WTC11 (cell line): ENCODE results near the gene OTULIN. TPM values are rescaled to one million over a fixed set of nuclear protein-coding genes. Genes with fewer than 3 reads are reported as not detected.

Experiments used
- ATAC-seq: fragments of 200-7000 bp; cut with Tn5 transposase; 2 replicates; pipeline ENCODE4 v1.10.0; 2021; ENCODE audit warnings: mild to moderate bottlenecking, moderate library complexity
- CTCF ChIA-PET: fragments of 300-600 bp; sonication (Branson Sonifier 250); formaldehyde crosslinking; loops from one replicate; lab custom pipeline; 2021; ENCODE audit warnings: antibody characterized with exemption; lab: Charles Lee
- POLR2A ChIA-PET: fragments of 350-600 bp; sonication (Branson Sonifier 250); formaldehyde crosslinking; loops from one replicate; lab custom pipeline; 2021; ENCODE audit warnings: antibody characterized with exemption; lab: Charles Lee
- DNase-seq: peaks from one replicate; pipeline ENCODE4 v3.0.0; 2021; ENCODE audit warnings: low spot score
- H3K27ac Mint-ChIP-seq: 2 replicates; pipeline ENCODE4 v1.8.0; 2021; ENCODE audit warnings: mixed read lengths
- H3K27me3 Mint-ChIP-seq: 2 replicates; pipeline ENCODE4 v1.8.0; 2021; ENCODE audit warnings: low read depth, mild to moderate bottlenecking, moderate library complexity, mixed read lengths
- H3K36me3 Mint-ChIP-seq: 2 replicates; pipeline ENCODE4 v1.8.0; 2021; ENCODE audit warnings: mixed read lengths
- H3K4me1 Mint-ChIP-seq: 2 replicates; pipeline ENCODE4 v1.8.0; 2022; ENCODE audit warnings: mixed read lengths
- H3K4me3 Mint-ChIP-seq: 2 replicates; pipeline ENCODE4 v1.8.0; 2021; ENCODE audit warnings: mild to moderate bottlenecking, moderate library complexity, mixed read lengths
- H3K9me3 Mint-ChIP-seq: 2 replicates; pipeline ENCODE4 v1.8.0; 2021; ENCODE audit warnings: mixed read lengths
- ELF4 ChIP-seq: sonication (generic); formaldehyde crosslinking; IDR thresholded peaks from 2 replicates; pipeline ENCODE4 v1.8.1; 2022; ENCODE audit warnings: low read depth, mild to moderate bottlenecking, moderate library complexity, missing genetic modification reagents
- IRF2 ChIP-seq: sonication (generic); formaldehyde crosslinking; IDR thresholded peaks from 2 replicates; pipeline ENCODE4 v1.8.0; 2022; ENCODE audit warnings: low read depth, missing genetic modification reagents, borderline replicate concordance
- NFATC4 ChIP-seq: fragments of 250-450 bp; sonication (Bioruptor Pico); IDR thresholded peaks from 2 replicates; pipeline ENCODE4 v1.9.0; 2021; ENCODE audit warnings: mild to moderate bottlenecking
- NR3C1 ChIP-seq: sonication (generic); formaldehyde crosslinking; conservative IDR thresholded peaks from 2 replicates; pipeline ENCODE4 v1.8.1; 2023; ENCODE audit warnings: low read depth, mild to moderate bottlenecking, missing genetic modification reagents
- PRRX2 ChIP-seq: fragments of 250-450 bp; sonication (Bioruptor Pico); IDR thresholded peaks from 2 replicates; pipeline ENCODE4 v1.8.0; 2021; ENCODE audit warnings: mild to moderate bottlenecking
- ZNF219 ChIP-seq: sonication (generic); formaldehyde crosslinking; IDR thresholded peaks from 2 replicates; pipeline ENCODE4 v1.8.0; 2023; ENCODE audit warnings: missing genetic modification reagents, mild to moderate bottlenecking, borderline replicate concordance
- ZNF232 ChIP-seq: sonication (generic); formaldehyde crosslinking; IDR thresholded peaks from 2 replicates; pipeline ENCODE4 v1.8.0; 2022; ENCODE audit warnings: mild to moderate bottlenecking, missing genetic modification reagents
- ZNF396 ChIP-seq: fragments of 250-450 bp; sonication (Bioruptor Pico); IDR thresholded peaks from 2 replicates; pipeline ENCODE4 v1.8.0; 2021; ENCODE audit warnings: mild to moderate bottlenecking, moderate library complexity, borderline replicate concordance
- total RNA-seq: library from RNA; stranded (reverse); gene quantifications from 3 replicates; pipeline ENCODE4 v1.2.3, GENCODE V29; 2021
- TF ChIP-seq, protein P1 (sequence below): sonication (generic); formaldehyde crosslinking; IDR thresholded peaks from 2 replicates; pipeline ENCODE4 v1.8.0; 2022; ENCODE audit warnings: mild to moderate bottlenecking, missing genetic modification reagents
- TF ChIP-seq, protein P2 (sequence below): sonication (generic); formaldehyde crosslinking; IDR thresholded peaks from 2 replicates; pipeline ENCODE4 v1.8.1; 2023; ENCODE audit warnings: mild to moderate bottlenecking, missing genetic modification reagents, moderate library complexity
- TF ChIP-seq, protein P3 (sequence below): fragments of 250-450 bp; sonication (Bioruptor Pico); IDR thresholded peaks from 2 replicates; pipeline ENCODE4 v2.1.2; 2022; ENCODE audit warnings: mild to moderate bottlenecking, moderate library complexity
- TF ChIP-seq, protein P4 (sequence below): sonication (generic); formaldehyde crosslinking; IDR thresholded peaks from 2 replicates; pipeline ENCODE4 v1.8.1; 2023; ENCODE audit warnings: mild to moderate bottlenecking, missing genetic modification reagents, borderline replicate concordance
- TF ChIP-seq, protein P5 (sequence below): sonication (generic); formaldehyde crosslinking; IDR thresholded peaks from 2 replicates; pipeline ENCODE4 v1.8.0; 2022; ENCODE audit warnings: missing genetic modification reagents
- TF ChIP-seq, protein P6 (sequence below): sonication (generic); formaldehyde crosslinking; IDR thresholded peaks from 2 replicates; pipeline ENCODE4 v1.8.1; 2023; ENCODE audit warnings: mild to moderate bottlenecking, missing genetic modification reagents
- TF ChIP-seq, protein P7 (sequence below): sonication (generic); formaldehyde crosslinking; IDR thresholded peaks from 2 replicates; pipeline ENCODE4 v1.8.1; 2022; ENCODE audit warnings: mild to moderate bottlenecking, missing genetic modification reagents, moderate library complexity, borderline replicate concordance

OTULIN gene
- total RNA-seq, 1 experiment from 2014 or later = 25.0 TPM

DNA sequence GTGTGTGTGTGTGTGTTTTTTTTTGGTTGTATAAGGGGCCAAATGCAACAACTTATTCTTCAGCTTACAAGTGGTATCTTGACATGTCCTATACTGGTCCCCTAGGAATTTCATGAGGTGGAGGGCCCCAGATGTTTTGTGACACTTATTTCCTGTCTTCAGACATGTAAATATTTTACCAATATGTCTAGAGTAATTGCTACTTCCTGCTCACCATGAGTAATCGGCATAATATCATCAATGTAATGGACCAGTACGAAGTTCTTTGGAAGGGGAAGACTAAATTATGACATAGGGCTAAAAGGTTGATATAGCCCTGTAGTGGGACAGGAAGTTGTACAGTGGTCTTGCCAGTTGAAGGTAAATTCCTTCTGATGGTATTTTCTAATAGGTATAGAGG is 3.7 kb upstream of the OTULIN start:
- Mint-ChIP-seq H3K36me3 (no peaks in the 10 kb centered on the region), H3K4me1 (peaks cover 13% of the 10 kb centered on the region), H3K27ac (no peak overlapping the region), H3K27me3 (peaks cover 35% of the 10 kb centered on the region), H3K4me3 (no peak overlapping the region), H3K9me3 (0 out of 2 replicates have a peak, but pooled peaks cover 3% of the 10 kb centered on the region)
- ATAC-seq (no peak), DNase-seq (no peak)
- ChIA-PET CTCF (interaction anchor here (1.5 kb wide), 2 partner anchors 12 to 13 kb away, joined by 3 to 5 read pairs; no protein-coding TSS in a partner anchor), POLR2A (no interaction called here)
- TF ChIP-seq, protein P1, sequence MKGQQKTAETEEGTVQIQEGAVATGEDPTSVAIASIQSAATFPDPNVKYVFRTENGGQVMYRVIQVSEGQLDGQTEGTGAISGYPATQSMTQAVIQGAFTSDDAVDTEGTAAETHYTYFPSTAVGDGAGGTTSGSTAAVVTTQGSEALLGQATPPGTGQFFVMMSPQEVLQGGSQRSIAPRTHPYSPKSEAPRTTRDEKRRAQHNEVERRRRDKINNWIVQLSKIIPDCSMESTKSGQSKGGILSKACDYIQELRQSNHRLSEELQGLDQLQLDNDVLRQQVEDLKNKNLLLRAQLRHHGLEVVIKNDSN = no peak
- no peak for TF ChIP-seq NR3C1
- TF ChIP-seq, protein P2, sequence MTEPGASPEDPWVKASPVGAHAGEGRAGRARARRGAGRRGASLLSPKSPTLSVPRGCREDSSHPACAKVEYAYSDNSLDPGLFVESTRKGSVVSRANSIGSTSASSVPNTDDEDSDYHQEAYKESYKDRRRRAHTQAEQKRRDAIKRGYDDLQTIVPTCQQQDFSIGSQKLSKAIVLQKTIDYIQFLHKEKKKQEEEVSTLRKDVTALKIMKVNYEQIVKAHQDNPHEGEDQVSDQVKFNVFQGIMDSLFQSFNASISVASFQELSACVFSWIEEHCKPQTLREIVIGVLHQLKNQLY = no peak
- no peak for TF ChIP-seq ELF4 (CRISPR knock-in tag)
- TF ChIP-seq, protein P3, sequence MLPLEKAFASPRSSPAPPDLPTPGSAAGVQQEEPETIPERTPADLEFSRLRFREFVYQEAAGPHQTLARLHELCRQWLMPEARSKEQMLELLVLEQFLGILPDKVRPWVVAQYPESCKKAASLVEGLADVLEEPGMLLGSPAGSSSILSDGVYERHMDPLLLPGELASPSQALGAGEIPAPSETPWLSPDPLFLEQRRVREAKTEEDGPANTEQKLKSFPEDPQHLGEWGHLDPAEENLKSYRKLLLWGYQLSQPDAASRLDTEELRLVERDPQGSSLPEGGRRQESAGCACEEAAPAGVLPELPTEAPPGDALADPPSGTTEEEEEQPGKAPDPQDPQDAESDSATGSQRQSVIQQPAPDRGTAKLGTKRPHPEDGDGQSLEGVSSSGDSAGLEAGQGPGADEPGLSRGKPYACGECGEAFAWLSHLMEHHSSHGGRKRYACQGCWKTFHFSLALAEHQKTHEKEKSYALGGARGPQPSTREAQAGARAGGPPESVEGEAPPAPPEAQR (CRISPR knock-in tag) = no peak
- TF ChIP-seq, protein P4, sequence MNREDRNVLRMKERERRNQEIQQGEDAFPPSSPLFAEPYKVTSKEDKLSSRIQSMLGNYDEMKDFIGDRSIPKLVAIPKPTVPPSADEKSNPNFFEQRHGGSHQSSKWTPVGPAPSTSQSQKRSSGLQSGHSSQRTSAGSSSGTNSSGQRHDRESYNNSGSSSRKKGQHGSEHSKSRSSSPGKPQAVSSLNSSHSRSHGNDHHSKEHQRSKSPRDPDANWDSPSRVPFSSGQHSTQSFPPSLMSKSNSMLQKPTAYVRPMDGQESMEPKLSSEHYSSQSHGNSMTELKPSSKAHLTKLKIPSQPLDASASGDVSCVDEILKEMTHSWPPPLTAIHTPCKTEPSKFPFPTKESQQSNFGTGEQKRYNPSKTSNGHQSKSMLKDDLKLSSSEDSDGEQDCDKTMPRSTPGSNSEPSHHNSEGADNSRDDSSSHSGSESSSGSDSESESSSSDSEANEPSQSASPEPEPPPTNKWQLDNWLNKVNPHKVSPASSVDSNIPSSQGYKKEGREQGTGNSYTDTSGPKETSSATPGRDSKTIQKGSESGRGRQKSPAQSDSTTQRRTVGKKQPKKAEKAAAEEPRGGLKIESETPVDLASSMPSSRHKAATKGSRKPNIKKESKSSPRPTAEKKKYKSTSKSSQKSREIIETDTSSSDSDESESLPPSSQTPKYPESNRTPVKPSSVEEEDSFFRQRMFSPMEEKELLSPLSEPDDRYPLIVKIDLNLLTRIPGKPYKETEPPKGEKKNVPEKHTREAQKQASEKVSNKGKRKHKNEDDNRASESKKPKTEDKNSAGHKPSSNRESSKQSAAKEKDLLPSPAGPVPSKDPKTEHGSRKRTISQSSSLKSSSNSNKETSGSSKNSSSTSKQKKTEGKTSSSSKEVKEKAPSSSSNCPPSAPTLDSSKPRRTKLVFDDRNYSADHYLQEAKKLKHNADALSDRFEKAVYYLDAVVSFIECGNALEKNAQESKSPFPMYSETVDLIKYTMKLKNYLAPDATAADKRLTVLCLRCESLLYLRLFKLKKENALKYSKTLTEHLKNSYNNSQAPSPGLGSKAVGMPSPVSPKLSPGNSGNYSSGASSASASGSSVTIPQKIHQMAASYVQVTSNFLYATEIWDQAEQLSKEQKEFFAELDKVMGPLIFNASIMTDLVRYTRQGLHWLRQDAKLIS (CRISPR knock-in tag) = no peak
- no peak for TF ChIP-seq ZNF219
- TF ChIP-seq, protein P5, sequence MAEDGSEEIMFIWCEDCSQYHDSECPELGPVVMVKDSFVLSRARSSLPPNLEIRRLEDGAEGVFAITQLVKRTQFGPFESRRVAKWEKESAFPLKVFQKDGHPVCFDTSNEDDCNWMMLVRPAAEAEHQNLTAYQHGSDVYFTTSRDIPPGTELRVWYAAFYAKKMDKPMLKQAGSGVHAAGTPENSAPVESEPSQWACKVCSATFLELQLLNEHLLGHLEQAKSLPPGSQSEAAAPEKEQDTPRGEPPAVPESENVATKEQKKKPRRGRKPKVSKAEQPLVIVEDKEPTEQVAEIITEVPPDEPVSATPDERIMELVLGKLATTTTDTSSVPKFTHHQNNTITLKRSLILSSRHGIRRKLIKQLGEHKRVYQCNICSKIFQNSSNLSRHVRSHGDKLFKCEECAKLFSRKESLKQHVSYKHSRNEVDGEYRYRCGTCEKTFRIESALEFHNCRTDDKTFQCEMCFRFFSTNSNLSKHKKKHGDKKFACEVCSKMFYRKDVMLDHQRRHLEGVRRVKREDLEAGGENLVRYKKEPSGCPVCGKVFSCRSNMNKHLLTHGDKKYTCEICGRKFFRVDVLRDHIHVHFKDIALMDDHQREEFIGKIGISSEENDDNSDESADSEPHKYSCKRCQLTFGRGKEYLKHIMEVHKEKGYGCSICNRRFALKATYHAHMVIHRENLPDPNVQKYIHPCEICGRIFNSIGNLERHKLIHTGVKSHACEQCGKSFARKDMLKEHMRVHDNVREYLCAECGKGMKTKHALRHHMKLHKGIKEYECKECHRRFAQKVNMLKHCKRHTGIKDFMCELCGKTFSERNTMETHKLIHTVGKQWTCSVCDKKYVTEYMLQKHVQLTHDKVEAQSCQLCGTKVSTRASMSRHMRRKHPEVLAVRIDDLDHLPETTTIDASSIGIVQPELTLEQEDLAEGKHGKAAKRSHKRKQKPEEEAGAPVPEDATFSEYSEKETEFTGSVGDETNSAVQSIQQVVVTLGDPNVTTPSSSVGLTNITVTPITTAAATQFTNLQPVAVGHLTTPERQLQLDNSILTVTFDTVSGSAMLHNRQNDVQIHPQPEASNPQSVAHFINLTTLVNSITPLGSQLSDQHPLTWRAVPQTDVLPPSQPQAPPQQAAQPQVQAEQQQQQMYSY (CRISPR knock-in tag) = no peak
- TF ChIP-seq ZNF232 = no peak
- no peak for TF ChIP-seq IRF2 (CRISPR knock-in tag)
- TF ChIP-seq, protein P6, sequence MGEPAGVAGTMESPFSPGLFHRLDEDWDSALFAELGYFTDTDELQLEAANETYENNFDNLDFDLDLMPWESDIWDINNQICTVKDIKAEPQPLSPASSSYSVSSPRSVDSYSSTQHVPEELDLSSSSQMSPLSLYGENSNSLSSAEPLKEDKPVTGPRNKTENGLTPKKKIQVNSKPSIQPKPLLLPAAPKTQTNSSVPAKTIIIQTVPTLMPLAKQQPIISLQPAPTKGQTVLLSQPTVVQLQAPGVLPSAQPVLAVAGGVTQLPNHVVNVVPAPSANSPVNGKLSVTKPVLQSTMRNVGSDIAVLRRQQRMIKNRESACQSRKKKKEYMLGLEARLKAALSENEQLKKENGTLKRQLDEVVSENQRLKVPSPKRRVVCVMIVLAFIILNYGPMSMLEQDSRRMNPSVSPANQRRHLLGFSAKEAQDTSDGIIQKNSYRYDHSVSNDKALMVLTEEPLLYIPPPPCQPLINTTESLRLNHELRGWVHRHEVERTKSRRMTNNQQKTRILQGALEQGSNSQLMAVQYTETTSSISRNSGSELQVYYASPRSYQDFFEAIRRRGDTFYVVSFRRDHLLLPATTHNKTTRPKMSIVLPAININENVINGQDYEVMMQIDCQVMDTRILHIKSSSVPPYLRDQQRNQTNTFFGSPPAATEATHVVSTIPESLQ (CRISPR knock-in tag) = no peak
- TF ChIP-seq PRRX2 (CRISPR knock-in tag) = no peak
- TF ChIP-seq ZNF396 (CRISPR knock-in tag) = no peak
- TF ChIP-seq NFATC4 (CRISPR knock-in tag) = no peak
- TF ChIP-seq, protein P7, sequence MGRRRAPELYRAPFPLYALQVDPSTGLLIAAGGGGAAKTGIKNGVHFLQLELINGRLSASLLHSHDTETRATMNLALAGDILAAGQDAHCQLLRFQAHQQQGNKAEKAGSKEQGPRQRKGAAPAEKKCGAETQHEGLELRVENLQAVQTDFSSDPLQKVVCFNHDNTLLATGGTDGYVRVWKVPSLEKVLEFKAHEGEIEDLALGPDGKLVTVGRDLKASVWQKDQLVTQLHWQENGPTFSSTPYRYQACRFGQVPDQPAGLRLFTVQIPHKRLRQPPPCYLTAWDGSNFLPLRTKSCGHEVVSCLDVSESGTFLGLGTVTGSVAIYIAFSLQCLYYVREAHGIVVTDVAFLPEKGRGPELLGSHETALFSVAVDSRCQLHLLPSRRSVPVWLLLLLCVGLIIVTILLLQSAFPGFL (CRISPR knock-in tag) = no peak
